HuH-7 (cell line): ENCODE results near the gene SHROOM4.

Experiments used
- DNase-seq: peaks from one replicate; pipeline ENCODE4 v3.0.0; 2011; ENCODE audit warnings: low spot score

Gene SHROOM4

DNA sequence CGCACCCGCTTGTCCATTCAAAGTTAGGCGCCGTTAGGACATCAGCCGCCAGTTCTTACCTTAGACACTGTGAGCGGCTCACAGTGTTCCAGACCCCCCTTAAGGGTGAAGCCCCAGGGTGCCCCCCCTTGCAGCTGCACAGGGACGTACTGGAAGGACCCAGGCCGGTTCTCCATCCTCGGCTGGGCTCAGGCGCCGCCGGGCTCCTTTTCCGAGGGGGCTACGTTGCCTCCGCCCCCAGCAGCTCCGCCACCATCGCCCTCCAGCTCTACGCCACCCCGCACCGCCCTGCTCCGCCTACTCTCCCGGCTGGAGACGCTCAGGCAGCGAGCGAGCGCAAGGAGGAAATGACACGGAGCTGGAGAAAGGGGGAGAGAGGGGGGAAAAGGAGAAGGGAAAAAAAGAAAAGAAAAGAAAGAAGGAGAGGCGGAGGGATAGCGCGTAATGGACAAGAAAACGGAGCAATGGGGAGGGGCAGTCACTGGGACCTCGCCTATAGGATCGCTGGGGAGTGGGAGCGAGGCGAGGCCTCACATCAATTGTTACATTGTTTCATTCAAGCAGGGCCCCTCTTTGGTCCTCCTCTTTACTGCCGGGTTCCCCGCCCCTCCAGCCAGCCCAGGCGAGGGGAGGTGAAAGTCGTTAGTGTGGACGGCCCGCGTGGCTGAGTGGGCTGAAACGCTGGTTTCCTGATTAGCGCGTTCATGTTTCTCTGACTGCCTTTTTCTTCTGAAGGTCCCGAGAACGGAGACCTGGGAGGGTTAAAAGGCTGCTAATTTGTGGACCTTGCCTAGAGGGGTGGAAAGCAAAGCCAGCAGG, at the start of gene SHROOM4:
Gene SHROOM4 (minus strand): TSS at position 352 of the 819 bp plus-strand sequence. CDS start 176 bp downstream, at position 176.
- DNase-seq = peak; percentile 15

- no peak for DNase-seq
Observed at GRCh38 chrX:50863471-50863870, 49.5 kb upstream of the SHROOM4 start.

DNA sequence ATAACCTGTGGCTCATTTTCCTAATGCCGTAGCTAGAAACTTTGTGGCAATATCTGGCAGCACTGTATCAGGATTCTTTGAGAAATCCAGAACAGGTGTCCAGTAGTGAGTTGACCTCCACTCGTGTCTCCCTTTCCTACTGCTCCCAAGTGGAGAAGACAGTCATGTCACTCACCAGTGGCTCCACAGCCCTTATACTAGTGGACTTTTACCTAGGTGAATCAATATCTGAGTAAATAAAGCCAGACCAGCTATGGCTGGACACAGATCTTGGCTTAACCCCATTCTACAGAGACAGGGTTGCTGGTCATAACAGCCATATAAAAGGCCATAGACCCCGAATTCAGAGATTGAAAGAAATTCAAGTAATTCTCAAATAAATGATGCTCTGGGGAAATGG, 46.5 kb upstream of the SHROOM4 start:
- DNase-seq = peak; percentile 12

- no peak for DNase-seq
Observed at GRCh38 chrX:50858548-50858947, 44.6 kb upstream of the SHROOM4 start.

DNA sequence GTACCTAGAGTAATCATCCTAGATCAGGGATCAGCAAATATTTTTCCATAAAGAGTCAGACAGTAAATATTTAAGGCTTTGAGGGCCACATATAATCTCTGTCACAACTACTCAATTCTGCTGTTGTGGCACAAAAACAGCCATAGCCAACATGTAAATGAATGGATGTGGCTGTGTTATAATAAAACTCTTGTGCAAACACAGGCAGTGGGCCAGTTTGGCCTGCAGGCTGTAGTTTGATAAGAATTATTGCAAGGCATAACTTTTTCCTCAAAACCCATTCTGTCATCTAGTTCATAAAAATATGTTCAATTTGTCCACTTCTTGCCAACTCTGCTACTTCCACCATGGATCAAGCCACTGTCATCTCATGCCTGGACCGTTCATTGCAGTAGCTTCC, 39.4 kb upstream of the SHROOM4 start:
- no peak for DNase-seq

- no peak for DNase-seq
Observed at GRCh38 chrX:50852524-50852923, 38.5 kb upstream of the SHROOM4 start.

- no peak for DNase-seq
Observed at GRCh38 chrX:50842221-50842620, 28.2 kb upstream of the SHROOM4 start.

GRCh38 chrX:50839730-50840129, 25.7 kb upstream of the SHROOM4 start:
- DNase-seq = no peak

- DNase-seq = no peak
Observed at GRCh38 chrX:50838820-50839600, 25.0 kb upstream of the SHROOM4 start.

DNA sequence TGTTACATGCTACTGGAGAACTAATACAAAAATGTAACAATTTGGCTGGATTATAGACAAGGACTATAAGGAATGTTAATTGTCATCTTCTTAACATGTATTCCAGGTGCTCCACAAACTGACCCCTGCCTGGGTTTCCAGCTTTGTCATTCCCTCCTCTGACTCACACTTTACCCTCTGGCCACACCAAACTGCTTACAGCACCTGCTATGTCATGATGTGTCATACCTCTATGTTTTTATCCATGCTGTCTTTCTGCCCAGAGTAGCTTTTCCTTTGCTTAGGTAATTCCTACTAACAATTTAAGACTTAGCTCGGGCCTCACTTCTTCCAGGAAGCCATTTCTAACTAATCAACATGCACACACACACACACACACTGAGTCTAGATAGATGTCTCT, 14.0 kb upstream of the SHROOM4 start:
- DNase-seq = no peak

- DNase-seq = no peak
Observed at GRCh38 chrX:50825825-50826224, 11.8 kb upstream of the SHROOM4 start.

DNA sequence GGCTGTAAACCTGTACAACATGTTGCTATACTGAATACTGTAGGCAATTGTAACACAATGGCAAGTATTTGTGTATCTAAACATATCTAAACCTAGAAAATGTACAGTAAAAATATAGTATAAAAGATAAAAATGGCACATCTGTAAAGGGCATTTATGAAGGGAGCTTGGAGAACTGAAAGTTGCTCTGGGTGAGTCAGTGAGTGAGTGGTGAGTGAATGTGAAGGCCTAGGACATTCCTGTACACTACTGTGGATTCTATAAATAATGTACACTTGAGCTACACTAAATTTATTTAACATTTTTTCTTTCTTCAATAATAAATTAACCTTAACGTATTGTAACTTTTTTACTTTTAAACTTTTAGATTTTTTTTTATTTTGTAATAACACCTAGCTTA, 5.0 kb upstream of the SHROOM4 start:
- DNase-seq = no peak

- no peak for DNase-seq
Observed at GRCh38 chrX:50815120-50815519, 1.1 kb upstream of the SHROOM4 start.

- DNase-seq = no peak
Observed at GRCh38 chrX:50814701-50815100, 707 bp upstream of the SHROOM4 start.

GRCh38 chrX:50812995-50813842, 775 bp downstream of the SHROOM4 start:
- peak; percentile 36 for DNase-seq

DNA sequence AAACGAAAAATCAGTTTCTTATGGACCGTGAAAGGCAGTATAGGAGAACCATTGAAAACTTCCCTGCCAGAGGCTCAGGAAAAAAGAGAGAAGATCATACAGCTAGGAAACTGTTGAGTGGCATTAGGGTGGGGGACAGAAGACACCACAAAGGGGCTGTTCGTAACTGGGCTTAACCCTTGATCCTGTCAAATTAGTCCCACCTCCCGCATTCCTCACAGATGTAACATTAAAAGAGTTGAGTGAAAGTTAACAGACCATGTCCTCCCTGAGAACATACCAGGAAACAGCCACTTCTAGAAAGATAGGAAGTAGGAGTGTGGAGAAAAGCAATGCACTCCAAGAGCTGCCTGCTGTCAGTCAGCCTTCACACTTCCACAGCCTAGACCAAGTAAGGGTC, 8.7 kb downstream of the SHROOM4 start:
- no peak for DNase-seq

DNA sequence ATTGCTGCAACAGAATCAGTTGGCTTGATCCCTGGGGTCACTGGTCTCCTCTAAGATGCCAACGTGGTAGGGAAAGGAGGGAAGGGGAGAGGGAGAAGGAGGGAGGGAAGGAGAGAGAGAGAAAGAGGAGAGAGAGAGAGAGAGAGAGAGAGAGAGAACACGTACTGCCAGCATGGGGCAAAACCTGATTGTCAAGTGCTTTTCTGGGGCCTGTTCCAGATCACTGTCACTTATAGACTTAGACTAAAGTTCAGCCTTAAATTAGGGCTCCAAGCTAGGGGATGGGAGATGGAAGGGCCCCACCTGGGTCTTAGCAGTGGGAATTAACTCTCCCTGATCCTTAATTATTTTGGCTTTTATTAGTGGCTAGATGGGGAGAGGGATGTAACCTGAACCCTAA, 12.9 kb downstream of the SHROOM4 start:
- DNase-seq = no peak

GRCh38 chrX:50799531-50799961, 14.4 kb downstream of the SHROOM4 start:
- DNase-seq = no peak

DNA sequence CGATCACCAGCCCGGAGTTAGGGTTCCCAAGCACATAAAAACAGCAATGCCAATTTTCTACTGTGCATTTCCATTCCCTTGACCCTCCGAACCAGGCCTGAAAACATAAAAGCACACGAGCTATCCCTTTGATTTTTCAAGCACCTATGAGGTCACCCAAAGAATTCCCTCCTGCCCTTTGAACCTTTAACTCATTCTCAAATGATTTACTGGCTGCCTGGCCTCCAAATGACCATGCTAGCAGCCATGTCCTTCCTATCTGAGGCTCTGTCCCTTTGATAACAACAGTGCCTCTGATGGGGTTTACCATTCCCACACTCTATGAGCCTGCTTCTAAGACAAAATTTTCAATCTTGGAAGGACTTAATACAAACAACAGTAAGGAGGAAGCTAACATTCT, 15.2 kb downstream of the SHROOM4 start:
- no peak for DNase-seq

DNA sequence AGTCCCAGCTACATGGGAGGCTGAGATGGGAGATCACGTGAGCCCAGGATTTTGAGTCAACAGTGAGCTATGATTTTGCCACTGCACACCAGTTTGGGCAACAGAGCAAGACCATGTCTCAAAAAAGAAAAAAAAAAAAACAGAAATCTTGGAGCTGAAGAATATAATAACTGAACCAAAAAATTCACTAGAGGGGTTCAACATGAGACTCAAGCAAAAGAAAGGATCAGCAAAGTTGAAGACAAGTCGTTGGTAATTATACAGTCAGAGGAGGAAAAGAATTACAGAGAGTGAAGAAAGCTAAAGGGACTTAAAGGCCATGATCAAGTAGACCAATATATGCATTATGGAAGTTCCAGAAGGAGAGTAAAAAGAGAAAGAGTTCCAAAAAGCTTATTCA, 26.9 kb downstream of the SHROOM4 start:
- DNase-seq = no peak

GRCh38 chrX:50780144-50780543, 33.9 kb downstream of the SHROOM4 start:
- DNase-seq = no peak

DNA sequence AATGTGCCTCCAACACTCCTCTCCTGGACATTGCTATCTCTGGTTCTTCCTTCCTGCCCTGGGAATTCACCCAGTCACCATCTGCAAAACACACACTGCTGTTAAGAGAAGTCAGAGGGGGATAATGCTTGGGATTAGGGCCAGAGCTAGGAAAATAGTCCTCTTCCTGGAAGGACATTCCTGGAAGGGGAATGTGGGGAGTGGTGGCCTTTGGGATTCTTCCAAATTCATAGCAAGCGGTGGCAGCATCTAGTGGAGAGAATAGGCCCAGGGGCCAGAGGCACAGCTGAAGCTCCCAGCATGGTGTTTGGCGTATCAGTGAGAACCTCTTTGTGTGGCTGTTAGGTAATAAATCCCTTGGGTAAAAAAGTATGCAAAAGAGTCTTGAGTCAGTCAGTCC, 34.3 kb downstream of the SHROOM4 start:
- DNase-seq = no peak
